Keratinocyte (primary cell): ENCODE data around the gene FAM20B. TPM values are rescaled to one million over a fixed set of nuclear protein-coding genes. Genes with fewer than 3 reads are reported as not detected.
A peak's percentile ranks its signal among the peaks of the same experiment; 100 is the strongest.

Experiments
- DNase-seq: peaks from one replicate; pipeline ENCODE4 v3.0.0-alpha.2; 2011; ENCODE audit warnings: low read depth, missing footprints, low spot score
- FAIRE-seq: peaks from 2 replicates; lab custom pipeline; 2011; peaks lifted over from hg19 to GRCh38; lab: Jason Lieb, UNC
- H2AFZ ChIP-seq: 2 replicates; pipeline ENCODE4 v1.6.0; 2012; ENCODE audit warnings: low read length, control low read depth, inconsistent platforms; ENCODE audit not compliant: control insufficient read depth
- H3K27ac ChIP-seq: 2 replicates; pipeline ENCODE4 v1.5.1; 2011; ENCODE audit warnings: low read length; ENCODE audit not compliant: control insufficient read depth, insufficient read depth
- H3K27me3 ChIP-seq: 3 replicates; pipeline ENCODE4 v1.6.0; 2011; ENCODE audit warnings: low read length; ENCODE audit not compliant: control insufficient read depth, insufficient read depth; ENCODE audit errors: extremely low read depth
- H3K36me3 ChIP-seq, 2 experiments: 2 replicates in 1 of 2; 3 replicates in 1 of 2; pipeline ENCODE4 v1.5.1; 2011; ENCODE audit warnings: low read length in 2 of 2, mild to moderate bottlenecking in 1 of 2; ENCODE audit not compliant: control insufficient read depth in 2 of 2, insufficient read depth in 2 of 2; ENCODE audit errors: extremely low read depth in 1 of 2
- H3K4me1 ChIP-seq: 3 replicates; pipeline ENCODE4 v1.5.1; 2011; ENCODE audit warnings: low read length; ENCODE audit not compliant: control insufficient read depth, insufficient read depth; ENCODE audit errors: extremely low read depth
- H3K4me2 ChIP-seq: 3 replicates; pipeline ENCODE4 v1.6.0; 2011; ENCODE audit warnings: low read depth, low read length; ENCODE audit not compliant: control insufficient read depth, insufficient read depth; ENCODE audit errors: extremely low read depth
- H3K4me3 ChIP-seq, 3 experiments: fragments of 200-600 bp in 1 of 3; sonication (generic) in 1 of 3; 2 replicates in 2 of 3; 3 replicates in 1 of 3; pipeline ENCODE4 v1.5.1; 2011 to 2016; ENCODE audit warnings: low read length in 3 of 3, mild to moderate bottlenecking in 3 of 3, control low read depth in 2 of 3, inconsistent platforms in 1 of 3, low read depth in 1 of 3, mixed read lengths in 1 of 3, mixed run types in 1 of 3, moderate library complexity in 1 of 3; ENCODE audit not compliant: control insufficient read depth in 2 of 3, insufficient read depth in 2 of 3; ENCODE audit errors: extremely low read depth in 1 of 3
- H3K79me2 ChIP-seq: 2 replicates; pipeline ENCODE4 v1.6.0; 2012; ENCODE audit warnings: low read length; ENCODE audit not compliant: control insufficient read depth, insufficient read depth
- H3K9ac ChIP-seq: 3 replicates; pipeline ENCODE4 v1.6.0; 2011; ENCODE audit warnings: low read length; ENCODE audit not compliant: control insufficient read depth, insufficient read depth; ENCODE audit errors: extremely low read depth
- H3K9me1 ChIP-seq: 3 replicates; pipeline ENCODE4 v1.6.0; 2011; ENCODE audit warnings: low read length; ENCODE audit not compliant: control insufficient read depth, insufficient read depth; ENCODE audit errors: extremely low read depth
- H3K9me3 ChIP-seq: 2 replicates; pipeline ENCODE4 v1.5.1; 2012; ENCODE audit warnings: low read depth, low read length; ENCODE audit not compliant: control insufficient read depth
- H4K20me1 ChIP-seq: 3 replicates; pipeline ENCODE4 v1.6.0; 2011; ENCODE audit warnings: low read length; ENCODE audit not compliant: control insufficient read depth, insufficient read depth; ENCODE audit errors: extremely low read depth
- CTCF ChIP-seq, 3 experiments: IDR thresholded peaks in 1 of 3; conservative IDR thresholded peaks in 1 of 3; optimal IDR thresholded peaks in 1 of 3; 2 replicates in 2 of 3; 3 replicates in 1 of 3; pipeline versions ENCODE3 to v1.5.1; 2011; ENCODE audit warnings: low read length in 3 of 3, mild to moderate bottlenecking in 3 of 3, moderate library complexity in 2 of 3, control low read depth in 1 of 3, inconsistent platforms in 1 of 3; ENCODE audit not compliant: insufficient read depth in 2 of 3; ENCODE audit errors: extremely low read depth in 1 of 3
- EZH2 ChIP-seq: IDR thresholded peaks from one replicate; pipeline ENCODE4 v1.6.1; 2012; ENCODE audit warnings: inconsistent platforms, mild to moderate bottlenecking, low read length, moderate library complexity
- dilution Hi-C: fragments of 300-500 bp; cut with MboI; formaldehyde crosslinking; loops from one replicate; pipeline ENCODE4 v1.7.0; 2020; ENCODE audit warnings: low sequenced_read_pairs; ENCODE audit not compliant: extremely low pct_ligation_motif_present
- polyA plus RNA-seq, 5 experiments: library from polyadenylated mRNA; depleted of rRNA in 3 of 5; stranded (reverse) in 3 of 5; stranded (forward) in 1 of 5; unstranded in 1 of 5; fragments of >200 nt; gene quantifications; 1 replicate in 1 of 5; 2 replicates in 3 of 5; 3 replicates in 1 of 5; pipeline versions ENCODE4 v1.2.1 to v1.2.3, GENCODE V29; 2011 to 2012; ENCODE audit warnings: missing spikeins in 2 of 5, low read depth in 1 of 5, low replicate concordance in 1 of 5

Gene FAM20B
- polyA plus RNA-seq, 1 donor (not counting 4 experiments of a cell fraction or from before 2014, with no cell fraction given): 20.1 TPM

DNA sequence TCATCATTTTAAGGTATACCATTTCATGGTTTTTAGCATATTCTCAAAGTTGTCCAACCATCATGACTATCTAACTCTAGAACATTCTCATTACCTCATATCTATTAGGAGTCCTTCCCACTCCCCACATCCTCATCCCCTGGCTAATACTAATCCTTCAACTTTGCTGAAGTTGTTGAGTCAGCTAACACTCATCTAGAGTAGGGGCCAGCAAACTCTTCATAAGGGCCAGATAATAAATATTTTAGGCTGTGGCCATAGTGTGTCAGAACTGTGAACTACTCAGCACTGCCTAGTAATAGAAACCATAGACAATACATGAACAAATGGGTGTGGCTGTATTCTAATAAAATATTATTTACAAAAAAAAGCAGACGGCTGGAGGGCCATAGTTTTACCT is 99.2 kb downstream of the FAM20B start:
- peak overlapping the region; percentile 58 for H3K27ac ChIP-seq
- no peaks in the 10 kb centered on the region for H3K27me3 ChIP-seq
- H3K79me2 ChIP-seq: peaks cover 59% of the 10 kb centered on the region
- H3K4me2 ChIP-seq: peak overlapping the region; percentile 25
- H4K20me1 ChIP-seq: peaks cover 3% of the 10 kb centered on the region
- no peaks in the 10 kb centered on the region for H3K9me1 ChIP-seq
- dilution Hi-C loops: no loop called here
- H3K9ac ChIP-seq: no peak overlapping the region
- TF ChIP-seq CTCF (optimal IDR thresholded peaks at IDR 0.05 in 1 of 3, IDR thresholded peaks at IDR 0.05 in 1 of 3, conservative IDR thresholded peaks at IDR 0.05 in 1 of 3; ENCODE audit: extremely low read depth in 1 of 3, insufficient read depth in 2 of 3, low read length in 3 of 3) (no peak), EZH2 (no peak)
- peaks cover 49% of the 10 kb centered on the region for H3K4me1 ChIP-seq
- DNase-seq: no peak
- H3K9me3 ChIP-seq: no peaks in the 10 kb centered on the region
- peaks cover 27 to 31% of the 10 kb centered on the region in 2 experiments for H3K36me3 ChIP-seq
- H2AFZ ChIP-seq: no peak overlapping the region
- no peak for FAIRE-seq
- H3K4me3 ChIP-seq: no peak overlapping the region

Other genes with a start within 250 kb of the FAM20B start
- not detected in 3 replicates for gene ANGPTL1, start 154.8 kb upstream of the FAM20B start, polyA plus RNA-seq
- 16.8 to 21.3 TPM (median 20.4 TPM) in 3 replicates for gene TOR3A, start 56.2 kb downstream of the FAM20B start, polyA plus RNA-seq
- 37.6 to 52.6 TPM (median 41.8 TPM) in 3 replicates for gene ABL2, start 203.8 kb downstream of the FAM20B start, polyA plus RNA-seq